Thymus (tissue), 11 donors: ENCODE results near the gene CDK14. TPM values are rescaled to one million over a fixed set of nuclear protein-coding genes. Genes with fewer than 3 reads are reported as not detected.
"Not testable (repeated sequence)": the region's sequence is repeated elsewhere in the genome, so short reads cannot be mapped to it uniquely, and the experiment has no call there.

ENCODE experiments used
- DNase-seq, 9 donors: peaks; one replicate each; pipeline ENCODE4 v3.0.0-alpha.2; 2013; ENCODE audit warnings: low spot score in 9 of 9, low read depth in 6 of 9, missing footprints in 1 of 9
- H3K27ac ChIP-seq, 2 donors: one replicate each; pipeline ENCODE4 v1.5.1; 2013; ENCODE audit warnings: control low read depth in 1 of 2, low read depth in 1 of 2, low read length in 1 of 2, mild to moderate bottlenecking in 1 of 2, moderate library complexity in 1 of 2
- H3K27me3 ChIP-seq, 2 donors: one replicate each; pipeline ENCODE4 v1.5.1; 2013; ENCODE audit warnings: low read length in 1 of 2; ENCODE audit not compliant: control insufficient read depth in 2 of 2, insufficient read depth in 1 of 2
- H3K36me3 ChIP-seq, 2 donors: one replicate each; pipeline ENCODE4 v1.5.1; 2013; ENCODE audit warnings: low read length in 1 of 2, mild to moderate bottlenecking in 1 of 2, moderate library complexity in 1 of 2; ENCODE audit not compliant: control insufficient read depth in 2 of 2, insufficient read depth in 2 of 2
- H3K4me1 ChIP-seq, 2 donors: one replicate each; pipeline ENCODE4 v1.5.1; 2013; ENCODE audit warnings: low read length in 2 of 2; ENCODE audit not compliant: control insufficient read depth in 2 of 2, insufficient read depth in 2 of 2
- H3K4me3 ChIP-seq, 2 donors: one replicate each; pipeline ENCODE4 v1.5.1; 2013; ENCODE audit warnings: low read length in 2 of 2, control low read depth in 1 of 2, mild to moderate bottlenecking in 1 of 2
- H3K9me3 ChIP-seq, 2 donors: one replicate each; pipeline ENCODE4 v1.5.1; 2013; ENCODE audit warnings: low read length in 1 of 2, mild to moderate bottlenecking in 1 of 2; ENCODE audit not compliant: control insufficient read depth in 2 of 2, insufficient read depth in 1 of 2
- WGBS: extraction: QIAGEN DNeasy Blood & Tissue Kit; methylation state at CpG from one replicate; pipeline ENCODE4 v1.1.7; 2013; 5-methylcytosine and 5-hydroxymethylcytosine counted together
- polyA plus RNA-seq: library from polyadenylated mRNA; stranded (reverse); fragments of 200-250 nt; gene quantifications from one replicate; pipeline ENCODE4 v1.2.3, GENCODE V29; 2013
- total RNA-seq: library from RNA; stranded (reverse); fragments of 120-200 nt; gene quantifications from one replicate; pipeline ENCODE4 v1.2.4, GENCODE V29; 2013
- donor health status: healthy.

The CDK14 gene
- total and polyA plus RNA-seq, 2 donors = 7.6 to 9.0 TPM

DNA sequence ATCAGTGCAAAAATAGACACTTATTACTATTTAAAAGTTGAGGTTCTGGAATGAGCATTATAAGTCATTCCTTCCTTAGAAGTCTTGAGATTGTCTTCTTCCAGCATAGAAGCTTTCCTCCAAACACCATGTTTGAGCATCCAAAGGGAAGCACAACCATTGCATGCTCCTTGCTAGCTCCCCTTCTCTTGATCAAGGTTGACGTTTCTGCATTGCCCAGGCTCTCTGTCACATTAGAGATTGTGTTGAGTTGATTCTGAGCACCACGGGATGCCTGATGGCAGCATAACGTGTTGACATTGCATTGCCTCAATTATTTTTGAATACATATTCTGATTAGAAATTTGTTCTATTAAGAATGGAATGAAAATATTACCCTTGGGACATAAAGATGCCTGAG is 322.2 kb downstream of the CDK14 start:
- Histone ChIP-seq H3K4me1 (no peaks in the 10 kb centered on the region), H3K36me3 (no peaks in the 10 kb centered on the region), H3K4me3 (no peak overlapping the region), H3K9me3 (no peaks in the 10 kb centered on the region), H3K27me3 (no peaks in the 10 kb centered on the region), H3K27ac (no peak overlapping the region)
- DNase-seq = no peak
- WGBS = 80% methylated on average over 3 of the region's 3 CpGs

DNA sequence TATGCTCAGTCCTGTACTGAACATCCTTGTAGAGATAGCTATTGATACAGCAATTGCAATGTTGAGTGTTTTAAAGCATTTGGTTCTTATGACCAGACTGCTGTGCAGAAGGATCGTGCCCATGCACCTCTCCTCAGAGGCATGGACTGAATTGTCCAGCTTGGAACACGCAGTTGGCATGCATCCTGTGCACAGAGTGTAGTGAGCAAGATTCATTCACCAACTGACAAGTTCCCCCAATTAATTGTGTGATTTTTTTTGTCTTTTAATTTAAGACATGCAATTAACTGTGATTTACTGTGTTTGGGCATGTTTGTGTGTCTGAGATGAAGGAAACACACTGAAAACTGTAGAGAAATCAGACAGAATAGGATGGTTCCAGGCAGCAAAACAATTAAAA is 323.7 kb downstream of the CDK14 start:
- H3K27ac ChIP-seq = no peak overlapping the region
- no peaks in the 10 kb centered on the region for H3K36me3 ChIP-seq
- no peaks in the 10 kb centered on the region for H3K27me3 ChIP-seq
- no peak for DNase-seq
- H3K4me3 ChIP-seq = no peak overlapping the region
- no peaks in the 10 kb centered on the region for H3K4me1 ChIP-seq
- WGBS = 70% methylated on average over 2 of the region's 2 CpGs
- H3K9me3 ChIP-seq = no peaks in the 10 kb centered on the region

DNA sequence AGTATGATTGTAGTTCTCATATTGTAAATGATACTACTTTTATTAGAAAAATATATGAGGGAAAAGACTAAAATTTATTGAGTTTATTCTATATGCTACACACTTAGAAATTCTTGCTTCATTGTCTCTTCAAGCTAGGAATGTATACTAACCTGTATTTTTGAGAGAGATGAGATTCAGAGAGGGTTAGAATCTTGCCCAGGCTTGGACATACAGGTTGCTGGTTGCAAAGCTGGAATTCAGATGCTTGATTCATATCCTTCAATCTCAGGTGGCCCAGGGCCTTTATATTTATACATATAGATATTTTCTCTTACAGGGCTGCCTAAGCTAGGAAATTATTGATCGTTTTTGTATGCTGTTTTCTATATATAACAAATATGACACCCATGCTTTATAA is 324.2 kb downstream of the CDK14 start:
- 95% methylated on average over 1 of the region's 1 CpG for whole genome bisulfite sequencing
- H3K27ac ChIP-seq = no peak overlapping the region
- H3K9me3 ChIP-seq = no peaks in the 10 kb centered on the region
- no peak overlapping the region for H3K4me3 ChIP-seq
- H3K36me3 ChIP-seq = no peaks in the 10 kb centered on the region
- no peak for DNase-seq
- no peaks in the 10 kb centered on the region for H3K4me1 ChIP-seq
- H3K27me3 ChIP-seq = no peaks in the 10 kb centered on the region

DNA sequence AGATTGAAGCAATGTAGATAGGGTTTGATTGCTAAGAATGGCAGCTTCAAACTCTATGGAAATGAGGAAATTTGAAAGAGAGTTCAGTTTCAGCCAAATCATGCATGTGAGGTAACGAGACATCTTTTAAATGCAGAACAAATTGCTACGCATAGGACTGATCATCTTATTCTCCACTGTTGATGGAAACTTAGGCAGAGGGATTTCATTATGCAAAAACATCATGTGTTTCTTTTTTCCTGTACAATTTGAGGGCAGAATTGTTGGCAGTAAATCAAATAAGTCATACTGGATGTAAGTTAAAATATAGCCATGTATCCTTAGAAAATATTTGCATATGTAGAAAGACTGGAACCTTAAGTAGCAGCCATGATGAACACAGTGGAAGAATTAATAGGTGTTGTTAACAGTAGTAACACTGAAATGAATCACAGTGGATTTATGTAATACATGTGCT is 327.4 kb downstream of the CDK14 start:
- DNase-seq = no peak
- Histone ChIP-seq H3K27ac (no peak overlapping the region), H3K4me3 (no peak overlapping the region), H3K27me3 (no peaks in the 10 kb centered on the region), H3K4me1 (no peaks in the 10 kb centered on the region), H3K9me3 (no peaks in the 10 kb centered on the region), H3K36me3 (no peaks in the 10 kb centered on the region)
- 95% methylated on average over 2 of the region's 2 CpGs for WGBS

DNA sequence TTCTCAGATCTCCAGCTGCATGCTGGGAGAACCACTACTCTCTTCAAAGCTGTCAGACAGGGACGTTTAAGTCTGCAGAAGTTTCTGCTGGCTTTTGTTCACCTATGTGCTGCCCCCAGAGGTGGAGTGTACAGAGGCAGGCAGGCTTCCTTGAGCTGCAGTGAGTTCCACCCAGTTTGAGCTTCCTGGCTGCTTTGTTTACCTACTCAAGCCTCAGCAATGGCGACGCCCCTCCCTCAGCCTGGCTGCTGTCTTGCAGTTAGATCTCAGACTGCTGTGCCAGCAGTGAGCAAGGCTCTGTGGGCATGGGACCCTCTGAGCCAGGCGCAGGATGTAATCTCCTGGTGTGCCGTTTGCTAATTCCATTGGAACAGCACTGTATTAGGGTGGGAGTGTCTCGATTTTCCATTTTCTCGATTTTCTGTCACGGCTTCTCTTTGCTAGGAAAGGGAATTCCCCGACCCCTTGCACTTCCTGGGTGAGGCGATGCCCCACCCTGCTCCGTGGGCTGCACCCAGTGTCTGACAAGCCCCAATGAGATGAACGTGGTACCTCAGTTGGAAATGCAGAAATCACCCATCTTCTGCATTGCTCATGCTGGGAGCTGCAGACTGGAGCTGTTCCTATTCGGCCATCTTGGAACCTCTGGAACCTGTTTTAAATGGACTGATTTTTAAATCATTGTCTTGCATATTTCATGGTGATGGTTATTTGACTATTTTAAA is 332.7 kb downstream of the CDK14 start:
- not testable (repeated sequence) for H3K27me3 ChIP-seq, H3K36me3 ChIP-seq, H3K4me1 ChIP-seq, H3K27ac ChIP-seq, DNase-seq, H3K4me3 ChIP-seq, H3K9me3 ChIP-seq
- WGBS = 94% methylated on average over 13 of the region's 13 CpGs

DNA sequence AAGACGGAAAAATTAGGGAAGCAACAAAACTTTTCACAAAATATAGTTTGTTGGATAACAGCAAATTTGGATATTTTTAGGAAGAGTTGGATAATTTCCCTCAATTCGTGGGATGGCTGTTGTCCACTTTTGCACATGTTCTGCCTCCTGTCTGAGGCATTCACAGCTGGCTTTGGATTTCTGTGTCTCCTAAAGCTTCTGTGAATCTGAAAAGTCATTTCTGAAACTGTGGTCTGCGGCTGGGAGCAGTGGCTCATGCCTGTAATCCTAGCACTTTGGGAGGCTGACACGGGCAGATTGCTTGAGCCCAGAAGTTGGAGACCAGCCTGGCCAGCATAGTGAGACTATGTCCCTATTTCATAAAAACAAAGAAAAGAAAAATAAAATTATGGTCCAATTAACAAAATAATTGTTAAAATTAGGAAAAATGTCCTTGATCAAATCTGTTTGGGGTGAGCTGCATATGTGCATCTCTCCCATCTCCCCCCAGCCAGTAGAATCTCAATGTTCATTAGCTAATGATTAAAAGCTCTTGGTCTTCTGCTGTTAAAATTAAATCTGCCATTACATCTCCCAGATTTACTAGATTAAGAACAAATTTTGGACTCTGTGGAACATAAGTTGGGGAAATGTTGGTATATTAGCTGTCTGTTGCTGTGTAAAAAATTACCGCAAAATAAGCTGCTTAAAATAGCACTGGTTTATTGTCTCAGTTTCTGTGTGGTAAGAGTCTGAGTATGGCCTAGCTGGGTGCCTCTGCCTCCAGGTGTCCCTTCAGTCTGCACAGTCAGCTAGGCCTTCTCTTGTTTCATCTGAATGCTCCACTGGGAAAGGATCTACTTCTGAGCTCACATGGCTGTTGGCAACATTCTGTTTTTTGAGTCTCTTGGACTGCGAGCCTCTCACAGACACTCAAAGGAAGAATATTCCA is 336.1 kb downstream of the CDK14 start:
- DNase-seq = no peak
- WGBS = 95% methylated on average over 6 of the region's 6 CpGs
- H3K4me3 ChIP-seq = no peak overlapping the region
- H3K36me3 ChIP-seq = no peaks in the 10 kb centered on the region
- no peaks in the 10 kb centered on the region for H3K9me3 ChIP-seq
- H3K27ac ChIP-seq = no peak overlapping the region
- no peaks in the 10 kb centered on the region for H3K27me3 ChIP-seq
- H3K4me1 ChIP-seq = no peaks in the 10 kb centered on the region

DNA sequence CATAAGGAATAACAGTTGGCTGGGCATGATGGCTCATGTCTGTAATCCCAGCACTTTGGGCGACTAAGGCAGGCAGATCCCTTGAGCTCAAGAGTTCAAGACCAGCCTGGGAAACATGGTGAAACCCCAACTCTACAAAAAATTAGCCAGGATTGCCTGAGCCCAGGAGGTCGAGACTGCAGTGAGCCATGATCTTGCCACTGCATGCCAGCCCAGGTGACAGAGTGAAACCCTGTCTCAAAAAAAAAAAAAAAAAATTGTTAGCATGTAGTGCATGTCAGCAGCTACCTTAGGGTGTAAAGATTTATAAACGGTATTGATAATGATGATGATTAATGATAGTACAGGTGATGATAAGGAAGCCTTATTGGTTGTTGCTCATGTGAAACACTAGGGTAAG is 336.9 kb downstream of the CDK14 start:
- no peak overlapping the region for H3K27ac ChIP-seq
- WGBS = 94% methylated on average over 3 of the region's 3 CpGs
- H3K27me3 ChIP-seq = no peaks in the 10 kb centered on the region
- no peak overlapping the region for H3K4me3 ChIP-seq
- no peaks in the 10 kb centered on the region for H3K36me3 ChIP-seq
- H3K9me3 ChIP-seq = no peaks in the 10 kb centered on the region
- no peak for DNase-seq
- no peaks in the 10 kb centered on the region for H3K4me1 ChIP-seq

DNA sequence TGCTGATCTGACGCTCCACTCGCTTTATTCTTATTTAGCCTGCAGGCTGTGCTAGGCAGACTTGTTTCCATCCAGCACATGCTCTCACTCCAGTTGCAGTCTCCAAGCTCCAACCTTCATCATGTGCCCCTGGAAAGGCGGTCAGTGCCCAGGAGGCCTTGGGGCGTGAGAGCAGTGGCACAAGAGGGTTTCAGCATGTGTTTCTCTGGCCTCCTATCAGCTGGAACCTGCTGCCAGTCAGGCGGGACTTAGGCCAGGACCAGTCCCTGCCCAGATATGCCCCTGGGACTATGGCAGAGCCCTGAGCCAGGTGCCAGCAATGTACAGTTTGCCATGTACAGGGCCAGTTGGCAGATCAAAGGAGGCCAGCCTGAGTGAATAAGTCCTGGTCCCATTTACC is 337.9 kb downstream of the CDK14 start:
- Histone ChIP-seq H3K4me1 (no peaks in the 10 kb centered on the region), H3K36me3 (no peaks in the 10 kb centered on the region), H3K9me3 (no peaks in the 10 kb centered on the region), H3K4me3 (no peak overlapping the region), H3K27ac (no peak overlapping the region), H3K27me3 (no peaks in the 10 kb centered on the region)
- 97% methylated on average over 5 of the region's 5 CpGs for WGBS
- DNase-seq = no peak

DNA sequence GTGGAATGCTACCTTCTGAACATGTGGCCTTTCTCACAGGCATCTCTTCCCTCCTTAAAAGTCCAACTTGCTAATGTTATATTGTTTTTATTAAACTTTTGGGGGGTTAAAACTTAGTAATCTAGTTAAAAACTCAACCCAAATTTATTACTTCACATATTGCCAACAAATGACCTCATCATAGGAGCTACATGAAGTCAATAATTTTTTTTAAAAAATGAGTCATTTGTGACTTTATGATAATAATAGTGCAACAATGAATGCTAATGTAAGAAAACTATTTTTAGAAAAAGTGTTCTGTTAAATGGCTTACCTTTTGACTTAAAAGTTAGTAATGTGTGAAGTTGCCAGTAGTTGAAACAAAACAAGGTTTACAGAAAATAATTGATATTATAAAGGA is 342.2 kb downstream of the CDK14 start:
- Histone ChIP-seq H3K9me3 (no peaks in the 10 kb centered on the region), H3K4me1 (no peaks in the 10 kb centered on the region), H3K27me3 (no peaks in the 10 kb centered on the region), H3K36me3 (no peaks in the 10 kb centered on the region), H3K4me3 (no peak overlapping the region), H3K27ac (no peak overlapping the region)
- no peak for DNase-seq
